NB4 (cell line): ENCODE measurements around the gene ODAD3.
"Not testable (repeated sequence)": the region's sequence is repeated elsewhere in the genome, so short reads cannot be mapped to it uniquely, and the experiment has no call there.

Experiments used
- DNase-seq: peaks from one replicate; pipeline ENCODE4 v3.0.0; 2010; ENCODE audit warnings: low read depth
- H3K4me3 ChIP-seq: one replicate; pipeline ENCODE4 v1.5.1; 2011; ENCODE audit warnings: mild to moderate bottlenecking, low read depth, low read length, moderate library complexity
- CTCF ChIP-seq: IDR thresholded peaks from one replicate; pipeline ENCODE4 v1.5.1; 2012; ENCODE audit warnings: low read depth, low read length
- MAX ChIP-seq: IDR thresholded peaks from 2 replicates; pipeline ENCODE4 v1.6.1; 2011; ENCODE audit warnings: low read depth, low read length
- MYC ChIP-seq: IDR thresholded peaks from 2 replicates; pipeline ENCODE4 v1.6.1; 2011; ENCODE audit warnings: low read depth, low read length
- POLR2A ChIP-seq: IDR thresholded peaks from 2 replicates; pipeline ENCODE4 v1.6.1; 2011; ENCODE audit warnings: mild to moderate bottlenecking; ENCODE audit not compliant: insufficient read length; ENCODE audit errors: extremely low read depth

The ODAD3 gene

GRCh38 chr19:11460207-11460606, 25.3 kb upstream of the ODAD3 start:
- DNase-seq = no peak

GRCh38 chr19:11458912-11459311, 24.0 kb upstream of the ODAD3 start:
- H3K4me3 ChIP-seq, DNase-seq: not testable (repeated sequence)

More at GRCh38 chr19:11460207-11460606, 25.3 kb upstream of the ODAD3 start:
- no peak for TF ChIP-seq POLR2A
- peak; percentile 18 for TF ChIP-seq CTCF
- H3K4me3 ChIP-seq = no peak overlapping the region

- DNase-seq = no peak
- H3K4me3 ChIP-seq = no peak overlapping the region
- TF ChIP-seq POLR2A (no peak), MYC (no peak), MAX (no peak), CTCF (no peak)
Measured at GRCh38 chr19:11458236-11458900, 23.4 kb upstream of the ODAD3 start.

GRCh38 chr19:11457831-11458230, 22.9 kb upstream of the ODAD3 start:
- DNase-seq = no peak
- TF ChIP-seq POLR2A (no peak), CTCF (no peak), MAX (no peak), MYC (no peak)
- H3K4me3 ChIP-seq = no peak overlapping the region

GRCh38 chr19:11457115-11457514, 22.2 kb upstream of the ODAD3 start:
- no peak for DNase-seq
- H3K4me3 ChIP-seq = no peak overlapping the region
- TF ChIP-seq POLR2A = no peak
- TF ChIP-seq MYC = no peak
- TF ChIP-seq CTCF = no peak
- no peak for TF ChIP-seq MAX

- TF ChIP-seq POLR2A = no peak
- no peak for TF ChIP-seq MAX
- no peak for TF ChIP-seq CTCF
- no peak for TF ChIP-seq MYC
- no peak for DNase-seq
- no peak overlapping the region for H3K4me3 ChIP-seq
Measured at GRCh38 chr19:11456659-11457058, 21.7 kb upstream of the ODAD3 start.

GRCh38 chr19:11455233-11455554, 20.3 kb upstream of the ODAD3 start:
- DNase-seq, H3K4me3 ChIP-seq: not testable (repeated sequence)
